ENCODE results near the gene SNHG17. TPM values are rescaled to one million over a fixed set of nuclear protein-coding genes. Genes with fewer than 3 reads are reported as not detected.

Gene SNHG17
- total and polyA plus RNA-seq, 12 donors = 4.2 to 25.9 (median 6.7) TPM

DNA sequence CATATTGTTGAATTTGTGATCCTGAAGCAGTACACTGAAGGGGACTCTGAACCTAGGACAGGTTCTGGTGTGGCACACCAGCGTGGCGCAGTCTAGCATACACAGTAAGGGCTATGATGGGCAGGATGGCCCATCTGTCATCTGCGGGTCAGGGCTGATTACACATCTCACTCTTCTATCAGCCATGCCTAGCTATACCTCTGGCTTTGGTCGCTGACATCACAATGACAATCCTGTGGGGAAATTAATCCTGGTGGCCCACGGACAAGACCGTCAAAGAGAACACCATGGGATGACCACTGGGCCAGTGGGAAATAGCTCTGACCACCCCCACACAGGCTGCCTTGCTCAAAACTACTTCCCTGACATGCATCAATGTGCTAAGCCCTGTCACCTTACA is 2.8 kb downstream of the SNHG17 start:
- intact Hi-C loops (cut with DNase I) = no loop called here
- TF ChIP-seq, protein P1, sequence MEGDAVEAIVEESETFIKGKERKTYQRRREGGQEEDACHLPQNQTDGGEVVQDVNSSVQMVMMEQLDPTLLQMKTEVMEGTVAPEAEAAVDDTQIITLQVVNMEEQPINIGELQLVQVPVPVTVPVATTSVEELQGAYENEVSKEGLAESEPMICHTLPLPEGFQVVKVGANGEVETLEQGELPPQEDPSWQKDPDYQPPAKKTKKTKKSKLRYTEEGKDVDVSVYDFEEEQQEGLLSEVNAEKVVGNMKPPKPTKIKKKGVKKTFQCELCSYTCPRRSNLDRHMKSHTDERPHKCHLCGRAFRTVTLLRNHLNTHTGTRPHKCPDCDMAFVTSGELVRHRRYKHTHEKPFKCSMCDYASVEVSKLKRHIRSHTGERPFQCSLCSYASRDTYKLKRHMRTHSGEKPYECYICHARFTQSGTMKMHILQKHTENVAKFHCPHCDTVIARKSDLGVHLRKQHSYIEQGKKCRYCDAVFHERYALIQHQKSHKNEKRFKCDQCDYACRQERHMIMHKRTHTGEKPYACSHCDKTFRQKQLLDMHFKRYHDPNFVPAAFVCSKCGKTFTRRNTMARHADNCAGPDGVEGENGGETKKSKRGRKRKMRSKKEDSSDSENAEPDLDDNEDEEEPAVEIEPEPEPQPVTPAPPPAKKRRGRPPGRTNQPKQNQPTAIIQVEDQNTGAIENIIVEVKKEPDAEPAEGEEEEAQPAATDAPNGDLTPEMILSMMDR (IDR thresholded peaks at IDR 0.05) = no peak

DNA sequence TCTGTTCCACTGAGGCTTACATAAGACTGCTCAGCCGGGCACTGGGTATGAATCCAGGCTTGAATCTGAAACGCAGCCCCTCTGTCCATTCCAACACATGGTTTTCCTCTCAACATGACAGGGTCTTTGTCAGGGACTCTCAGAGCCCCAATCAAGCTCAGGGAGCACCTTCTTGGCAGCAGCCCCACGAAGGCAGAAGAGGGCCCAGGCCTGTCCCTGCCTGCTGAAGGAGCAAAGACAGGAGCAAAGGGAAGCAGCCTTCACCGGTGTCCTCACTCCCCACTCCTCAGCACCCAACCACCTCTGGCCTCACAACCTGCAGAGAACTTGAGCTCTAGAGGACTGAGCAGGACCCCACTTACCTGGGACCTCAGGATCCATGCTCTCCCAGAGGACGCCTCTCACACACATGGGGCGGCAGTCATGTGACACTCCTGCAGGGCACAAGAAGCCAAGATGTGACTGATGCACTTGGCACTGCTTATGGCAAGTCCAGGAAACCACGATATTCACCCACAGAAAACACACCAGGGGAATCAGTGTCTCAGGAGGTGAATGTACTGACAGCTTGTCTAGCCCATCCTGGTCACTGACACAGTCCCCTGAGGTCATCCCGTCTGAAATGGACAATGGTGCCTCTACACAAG is 4.3 kb downstream of the SNHG17 start:
- H3K27ac ChIP-seq = no peak overlapping the region
- no peaks in the 10 kb centered on the region for H3K27me3 ChIP-seq
- peaks cover 0 to 86% (median 64%) of the 10 kb centered on the region in 9 donors for H3K36me3 ChIP-seq
- ATAC-seq (no peak), DNase-seq (no peak)
- TF ChIP-seq, protein P1 (IDR thresholded peaks at IDR 0.05) = no peak
- intact Hi-C loops (cut with DNase I) = no loop called here
- no peak overlapping the region for H3K4me3 ChIP-seq
- H3K4me1 ChIP-seq = peaks cover 6 to 34% (median 18%) of the 10 kb centered on the region in 9 donors
- peaks cover 0 to 6% (median 0%) of the 10 kb centered on the region in 11 donors for H3K9me3 ChIP-seq
- WGBS, 2 donors = 73 to 78% methylated on average over 8 of the region's 8 CpGs

More for the DNA sequence above, 2.8 kb downstream of the SNHG17 start:
- Histone ChIP-seq H3K27me3 (no peaks in the 10 kb centered on the region), H3K9me3 (peaks cover 0 to 6% (median 0%) of the 10 kb centered on the region in 11 donors), H3K4me3 (no peak overlapping the region), H3K27ac (no peak overlapping the region), H3K4me1 (peaks cover 6 to 34% (median 18%) of the 10 kb centered on the region in 9 donors), H3K36me3 (peaks cover 0 to 71% (median 54%) of the 10 kb centered on the region in 9 donors)
- DNase-seq (no peak), ATAC-seq (no peak)
- 96 to 97% methylated on average over 6 of the region's 6 CpGs for WGBS, 2 donors

DNA sequence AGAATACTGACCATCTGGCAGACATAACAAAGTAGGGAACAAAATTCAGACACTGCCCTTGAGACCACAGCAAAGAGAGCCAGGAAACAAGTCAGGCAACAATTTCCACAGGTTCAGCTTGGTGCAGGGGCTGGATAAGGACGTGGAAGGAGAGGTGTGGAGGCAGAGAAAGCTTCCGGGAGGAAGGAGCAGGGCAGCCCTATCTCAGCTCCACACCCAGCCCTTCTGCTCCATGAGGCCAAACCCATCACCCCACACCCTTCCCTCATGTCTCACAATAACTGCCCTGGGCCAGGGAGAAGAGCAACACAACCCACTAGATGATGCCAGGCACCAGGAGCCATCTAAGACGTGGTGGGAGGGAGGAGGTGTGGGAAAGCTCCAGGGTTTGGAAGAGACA is 5.8 kb downstream of the SNHG17 start:
- intact Hi-C loops (cut with DNase I) = no loop called here
- no peaks in the 10 kb centered on the region for H3K27me3 ChIP-seq
- H3K4me3 ChIP-seq = no peak overlapping the region
- peaks cover 0 to 100% (median 79%) of the 10 kb centered on the region in 9 donors for H3K36me3 ChIP-seq
- H3K27ac ChIP-seq = no peak overlapping the region
- 86 to 88% methylated on average over 3 of the region's 3 CpGs for WGBS, 2 donors
- ATAC-seq (no peak), DNase-seq (no peak)
- TF ChIP-seq, protein P1 (IDR thresholded peaks at IDR 0.05) = no peak
- H3K4me1 ChIP-seq = peaks cover 6 to 28% (median 12%) of the 10 kb centered on the region in 9 donors
- peaks cover 0 to 6% (median 0%) of the 10 kb centered on the region in 11 donors for H3K9me3 ChIP-seq

DNA sequence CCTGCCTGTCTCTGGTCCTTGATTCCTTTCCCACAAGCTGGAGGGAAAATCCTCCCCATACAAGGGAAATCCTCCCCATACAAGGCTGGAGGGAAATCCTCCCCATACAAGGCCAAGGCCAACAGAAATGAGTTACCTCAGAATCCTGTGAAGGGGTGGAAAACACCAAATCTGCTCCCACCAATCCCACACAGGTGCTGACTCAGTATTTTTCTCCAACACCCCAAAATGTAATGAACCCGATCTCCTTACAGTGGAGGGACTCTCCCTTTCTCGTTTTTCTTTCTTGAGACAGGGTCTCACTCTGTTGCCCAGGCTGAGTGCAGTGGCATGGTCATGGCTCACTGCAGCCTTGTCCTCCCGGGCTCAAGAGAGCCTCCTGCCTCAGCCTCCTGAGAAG is 6.3 kb downstream of the SNHG17 start:
- Histone ChIP-seq H3K4me3 (no peak overlapping the region), H3K27me3 (no peaks in the 10 kb centered on the region), H3K27ac (no peak overlapping the region), H3K36me3 (peaks cover 0 to 100% (median 84%) of the 10 kb centered on the region in 9 donors), H3K9me3 (peaks cover 0 to 6% (median 0%) of the 10 kb centered on the region in 11 donors), H3K4me1 (peaks cover 1 to 23% (median 7%) of the 10 kb centered on the region in 9 donors)
- ATAC-seq (no peak), DNase-seq (no peak)
- 97 to 100% methylated on average over 3 of the region's 3 CpGs for WGBS, 2 donors
- intact Hi-C loops (cut with DNase I) = no loop called here
- TF ChIP-seq, protein P1 (IDR thresholded peaks at IDR 0.05) = no peak
